Calu3 (cell line): Measurements from ENCODE around the gene PHETA1. TPM values are rescaled to one million over a fixed set of nuclear protein-coding genes. Genes with fewer than 3 reads are reported as not detected.

Experiments used
- Bru-seq: library from RNA; stranded (reverse); fragments of 400-500 nt; gene quantifications from one replicate; lab custom pipeline; 2021; lab: Mats Ljungman, UMichigan
- BruChase-seq, 2 experiments: library from RNA; stranded (reverse); fragments of 400-500 nt; gene quantifications; one replicate each; lab custom pipeline; 2021; lab: Mats Ljungman, UMichigan
- BruUV-seq: library from RNA; stranded (reverse); fragments of 400-500 nt; replicated peaks from 2 replicates; lab custom pipeline; 2021; lab: Mats Ljungman, UMichigan
- CTCF ChIA-PET: fragments of 300-600 bp; sonication (Branson Sonifier 250); formaldehyde crosslinking; loops from one replicate; lab custom pipeline; 2022; ENCODE audit warnings: antibody characterized with exemption; lab: Charles Lee
- DNase-seq: peaks from one replicate; pipeline ENCODE4 v3.0.0; 2022
- H3K27ac Mint-ChIP-seq: one replicate; pipeline ENCODE4 v1.8.0; 2022; ENCODE audit warnings: mixed read lengths; ENCODE audit not compliant: unreplicated experiment
- H3K27me3 Mint-ChIP-seq: one replicate; pipeline ENCODE4 v1.8.0; 2022; ENCODE audit warnings: mixed read lengths; ENCODE audit not compliant: unreplicated experiment
- H3K36me3 Mint-ChIP-seq: one replicate; pipeline ENCODE4 v1.8.0; 2022; ENCODE audit warnings: mild to moderate bottlenecking, moderate library complexity, mixed read lengths; ENCODE audit not compliant: insufficient read depth, unreplicated experiment
- H3K4me1 Mint-ChIP-seq: one replicate; pipeline ENCODE4 v1.8.0; 2022; ENCODE audit warnings: mild to moderate bottlenecking, low read depth, mixed read lengths; ENCODE audit not compliant: unreplicated experiment
- H3K4me3 Mint-ChIP-seq: one replicate; pipeline ENCODE4 v1.8.0; 2022; ENCODE audit warnings: mild to moderate bottlenecking, low read depth, moderate library complexity, mixed read lengths; ENCODE audit not compliant: unreplicated experiment
- H3K9me3 Mint-ChIP-seq: one replicate; pipeline ENCODE4 v1.8.0; 2022; ENCODE audit warnings: low read depth, mixed read lengths; ENCODE audit not compliant: unreplicated experiment
- CTCF ChIP-seq: fragments of 200-600 bp; IDR thresholded peaks from one replicate; pipeline ENCODE4 v1.8.0; 2022; ENCODE audit warnings: antibody characterized with exemption; ENCODE audit not compliant: unreplicated experiment
- intact Hi-C: fragments of 100-400 bp; cut with micrococcal nuclease; formaldehyde crosslinking; loops from one replicate; pipeline ENCODE4 v1.10.0; 2022; ENCODE audit not compliant: unreplicated experiment
- long read RNA-seq: library from polyadenylated mRNA; stranded (forward); transcript quantifications from one replicate; pipeline ENCODE4 v2.0.0, GENCODE V29; 2022
- total RNA-seq: library from RNA; stranded (reverse); gene quantifications from 2 replicates; pipeline ENCODE4 v1.2.3, GENCODE V29; 2022

PHETA1 gene
- total RNA-seq (20.7 and 28.5 TPM in 2 replicates), Bru-seq, nascent RNA (percentile 58 among the genes with signal in this experiment), BruChase-seq, experiment 1, labeled RNA remaining after a 6-hour chase (percentile 66 among the genes with signal in this experiment), BruChase-seq, experiment 2, labeled RNA remaining after a 2-hour chase (percentile 68 among the genes with signal in this experiment)
- long read RNA-seq, partial matches to known transcripts = 0 of 26 reads
- long read RNA-seq, other reads (novel, unspliced or antisense) = 26 of 26 reads

DNA sequence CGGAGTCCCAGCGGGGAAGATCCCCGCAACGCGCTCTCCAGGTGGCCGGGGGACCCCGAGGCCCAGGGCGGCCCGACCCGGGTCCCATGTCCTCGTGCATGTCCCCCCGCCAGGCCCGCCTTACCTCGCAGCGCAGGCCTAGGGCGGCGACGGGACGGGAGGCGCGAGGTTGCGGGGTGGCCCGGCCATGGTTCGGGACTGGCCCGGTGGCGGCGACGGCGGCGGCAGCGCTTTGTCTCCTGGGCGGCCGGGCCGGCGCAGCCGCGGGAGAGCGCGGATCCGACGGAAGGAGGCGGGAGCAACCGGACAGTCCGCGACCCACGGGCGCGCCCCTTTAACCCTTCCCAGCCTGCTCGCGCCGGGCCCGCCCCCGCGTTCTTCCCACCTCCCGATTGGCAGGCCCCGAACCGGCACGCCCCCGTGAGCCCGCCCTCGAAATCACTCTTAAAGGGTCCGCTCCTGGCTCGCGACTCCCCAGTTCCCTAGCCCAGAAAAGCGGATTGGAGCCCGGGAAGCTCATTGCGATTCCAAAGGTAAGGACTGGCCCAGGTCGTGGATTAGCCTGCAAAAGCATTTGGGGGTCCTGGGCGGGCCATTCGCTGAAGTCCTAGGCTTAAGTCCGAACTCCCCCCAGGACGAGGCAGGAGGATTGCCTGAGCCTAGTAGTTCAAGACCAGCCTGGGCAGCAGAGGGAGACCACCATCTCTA, at the start of gene PHETA1:
TSS of gene PHETA1 (minus strand) at position 308 of the 708 bp plus-strand sequence. CDS start 5,668 bp downstream, outside the sequence.
- peak within 1 kb of the TSS; percentile 83 for H3K4me3 Mint-ChIP-seq
- intact Hi-C loops = no loop called here
- no peaks in the 10 kb centered on the region for H3K27me3 Mint-ChIP-seq
- H3K27ac Mint-ChIP-seq = peak within 1 kb of the TSS; percentile 70
- H3K36me3 Mint-ChIP-seq = peaks cover 31% of the 10 kb centered on the region
- peak; percentile 94 for DNase-seq
- peaks cover 22% of the 10 kb centered on the region for H3K4me1 Mint-ChIP-seq
- no TSS peak for BruUV-seq
- peak; percentile 14 for TF ChIP-seq CTCF
- H3K9me3 Mint-ChIP-seq = no peaks in the 10 kb centered on the region
- CTCF ChIA-PET = interaction anchor here (0.5 to 1.9 kb wide), 6 partner anchors 27 to 83 kb away, joined by 3 to 7 read pairs (median 3); no protein-coding TSS in a partner anchor

DNA sequence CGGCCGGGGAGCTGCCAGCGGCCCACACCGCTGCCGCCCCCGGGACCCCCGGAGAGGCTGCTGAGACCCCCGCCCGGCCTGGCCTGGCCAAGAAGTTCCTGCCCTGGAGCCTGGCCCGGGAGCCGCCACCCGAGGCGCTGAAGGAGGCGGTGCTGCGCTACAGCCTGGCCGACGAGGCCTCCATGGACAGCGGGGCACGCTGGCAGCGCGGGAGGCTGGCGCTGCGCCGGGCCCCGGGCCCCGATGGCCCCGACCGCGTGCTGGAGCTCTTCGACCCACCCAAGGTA, 49.6 kb upstream of the PHETA1 start:
- Mint-ChIP-seq H3K36me3 (peaks cover 15% of the 10 kb centered on the region), H3K9me3 (no peaks in the 10 kb centered on the region), H3K4me3 (no peak overlapping the region), H3K27me3 (no peaks in the 10 kb centered on the region), H3K27ac (no peak overlapping the region), H3K4me1 (peaks cover 6% of the 10 kb centered on the region)
- CTCF ChIA-PET = no interaction called here
- BruUV-seq = no TSS peak
- no peak for TF ChIP-seq CTCF
- intact Hi-C loops = no loop called here
- no peak for DNase-seq

GRCh38 chr12:111417784-111418593, 49.1 kb upstream of the PHETA1 start:
- intact Hi-C loops = no loop called here
- Mint-ChIP-seq H3K27ac (no peak overlapping the region), H3K27me3 (no peaks in the 10 kb centered on the region), H3K9me3 (no peaks in the 10 kb centered on the region), H3K4me3 (no peak overlapping the region), H3K4me1 (peaks cover 11% of the 10 kb centered on the region), H3K36me3 (peaks cover 15% of the 10 kb centered on the region)
- no peak for DNase-seq
- CTCF ChIA-PET = no interaction called here
- no TSS peak for BruUV-seq
- no peak for TF ChIP-seq CTCF

- no peak overlapping the region for H3K4me3 Mint-ChIP-seq
- no peaks in the 10 kb centered on the region for H3K9me3 Mint-ChIP-seq
- no peak for DNase-seq
- H3K36me3 Mint-ChIP-seq = peaks cover 15% of the 10 kb centered on the region
- no peak overlapping the region for H3K27ac Mint-ChIP-seq
- CTCF ChIA-PET = interaction anchor here (0.8 kb wide), 1 partner anchor 8 kb away, joined by 3 read pairs; no protein-coding TSS in a partner anchor
- H3K27me3 Mint-ChIP-seq = no peaks in the 10 kb centered on the region
- BruUV-seq = no TSS peak
- TF ChIP-seq CTCF = no peak
- peaks cover 18% of the 10 kb centered on the region for H3K4me1 Mint-ChIP-seq
- intact Hi-C loops = no loop called here
Observed at GRCh38 chr12:111417290-111417689, 48.4 kb upstream of the PHETA1 start.
